HG02623 (cell line): Measurements from ENCODE around the gene OBSL1.

Source experiments
- ATAC-seq: cut with Tn5 transposase; IDR thresholded peaks from one replicate; pipeline ENCODE4 v1.9.1; 2021; ENCODE audit warnings: moderate library complexity; ENCODE audit not compliant: unreplicated experiment

The OBSL1 gene

DNA sequence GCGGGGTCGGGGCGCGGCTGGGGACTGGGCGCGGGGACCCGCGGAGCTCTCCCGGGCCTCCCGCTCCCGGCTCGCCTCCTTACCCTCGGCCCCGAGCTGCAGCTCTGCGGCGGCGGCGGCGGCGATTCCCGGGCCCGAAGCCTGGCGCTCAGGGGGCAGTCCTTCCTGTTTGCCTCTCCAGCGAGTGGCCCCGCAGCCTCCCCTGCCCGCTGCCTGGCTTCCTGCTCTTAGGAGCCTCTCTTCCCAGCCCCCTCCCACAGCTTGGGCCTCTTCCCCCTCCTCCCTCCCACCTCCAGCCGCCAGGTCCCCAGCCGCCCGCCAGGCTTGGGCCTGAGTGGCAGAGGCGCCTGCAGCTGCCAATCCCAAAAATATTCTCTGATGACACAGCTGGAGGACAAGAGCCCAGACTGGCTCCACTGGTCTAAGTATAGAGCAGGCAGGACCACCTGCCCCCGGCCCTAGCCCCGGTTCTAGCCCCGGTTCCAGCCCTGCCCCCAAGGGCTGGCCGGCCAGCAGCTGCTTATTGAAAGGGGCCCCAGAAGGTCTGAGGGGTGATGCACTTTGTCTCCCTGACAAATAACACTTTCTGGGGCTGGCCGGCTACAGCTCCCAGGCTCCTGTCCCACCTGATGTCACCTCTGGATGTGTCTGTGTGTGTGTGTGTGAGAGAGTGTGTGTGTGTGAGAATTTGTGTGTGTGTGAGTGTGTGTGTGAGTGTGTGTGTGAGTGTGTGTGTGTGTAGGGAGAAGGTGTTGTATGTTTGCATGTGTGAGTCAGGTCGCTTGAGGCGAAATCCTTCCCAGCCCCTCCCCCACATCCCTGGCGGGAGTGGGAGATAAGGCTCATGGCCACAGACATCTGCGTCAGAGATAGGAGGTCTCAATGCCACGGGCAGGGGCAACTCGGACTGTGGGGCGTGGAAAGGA, at the start of gene OBSL1:
Gene OBSL1 (minus strand): TSS at position 229 of the 926 bp plus-strand sequence. CDS start 307 bp downstream, outside the sequence.
- no peak for ATAC-seq

DNA sequence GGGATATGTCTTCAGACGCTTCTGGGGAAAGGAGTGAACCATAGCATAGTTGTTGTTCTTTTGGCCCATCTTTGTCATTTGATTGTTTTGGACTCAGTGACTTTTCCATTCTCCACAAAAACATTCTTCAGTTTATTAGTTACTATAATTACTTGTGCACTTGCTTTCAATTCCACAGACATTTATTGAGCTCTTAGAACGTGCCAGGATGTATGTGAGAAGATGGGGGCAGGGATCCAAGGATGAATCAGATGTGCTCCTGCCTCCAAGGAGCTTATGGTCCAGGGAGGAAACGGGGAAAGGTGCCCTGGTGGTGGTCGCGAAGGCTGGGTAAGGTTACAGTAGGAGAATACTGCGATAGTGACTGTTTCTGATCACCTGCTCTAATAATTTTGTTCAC, 49.2 kb upstream of the OBSL1 start:
- ATAC-seq = no peak

DNA sequence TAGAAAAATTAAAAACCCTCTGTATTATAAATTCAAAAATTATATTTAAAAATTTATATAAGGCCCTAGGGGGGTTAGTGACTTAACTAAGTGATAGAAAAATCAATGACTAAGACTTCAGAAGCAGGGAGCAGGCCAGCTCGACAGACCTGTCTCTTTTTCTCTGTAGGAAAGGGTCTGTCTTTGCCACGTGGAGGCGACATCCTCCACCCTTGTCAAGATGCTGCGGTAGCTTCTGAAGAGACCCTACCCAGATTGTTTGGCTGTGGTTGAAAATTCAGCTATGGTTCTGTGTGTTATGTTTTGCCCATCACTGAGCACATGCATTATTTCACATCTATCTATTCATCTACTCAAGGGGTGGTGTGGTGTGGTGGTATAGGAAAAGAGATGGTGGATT, 47.9 kb upstream of the OBSL1 start:
- ATAC-seq = no peak

DNA sequence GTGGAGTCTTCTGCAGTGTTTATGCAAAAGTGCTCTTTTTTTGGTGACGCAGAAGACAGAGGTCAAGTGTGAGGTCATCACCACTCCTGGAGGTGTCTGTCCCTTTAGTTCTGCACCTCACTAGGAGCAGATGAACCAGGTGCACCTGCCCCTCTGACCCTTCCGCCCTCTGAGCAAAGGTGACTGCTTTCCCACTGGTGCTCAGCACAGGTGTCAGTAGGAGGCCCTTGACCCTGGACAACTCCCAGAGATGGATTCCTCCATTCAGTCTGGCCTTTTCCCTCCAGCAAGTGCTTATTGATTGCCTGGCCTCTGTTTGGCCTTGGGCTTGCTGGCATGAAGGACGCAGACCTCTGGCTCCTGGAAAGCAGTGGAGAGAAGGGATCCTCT, 47.4 kb upstream of the OBSL1 start:
- ATAC-seq = no peak

DNA sequence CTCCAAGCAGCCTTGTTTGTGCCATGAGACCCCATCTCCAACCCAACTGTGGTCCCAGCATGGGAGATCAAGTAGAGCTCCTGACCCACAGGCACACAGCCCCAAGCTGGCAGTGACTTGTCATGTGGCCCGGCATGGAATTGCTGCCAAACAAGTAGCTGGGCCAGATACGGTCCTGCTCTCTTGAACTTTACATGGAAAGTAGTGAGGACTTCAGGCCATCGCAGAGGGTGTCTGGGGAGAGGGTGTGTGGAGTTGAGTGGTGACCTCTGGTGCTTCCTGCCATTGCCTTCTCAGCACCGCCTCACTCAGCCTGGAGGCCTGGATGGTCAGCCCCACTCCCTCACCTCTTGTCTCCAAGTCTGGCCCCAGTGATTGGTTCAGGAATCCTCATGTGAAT, 45.2 kb upstream of the OBSL1 start:
- no peak for ATAC-seq

DNA sequence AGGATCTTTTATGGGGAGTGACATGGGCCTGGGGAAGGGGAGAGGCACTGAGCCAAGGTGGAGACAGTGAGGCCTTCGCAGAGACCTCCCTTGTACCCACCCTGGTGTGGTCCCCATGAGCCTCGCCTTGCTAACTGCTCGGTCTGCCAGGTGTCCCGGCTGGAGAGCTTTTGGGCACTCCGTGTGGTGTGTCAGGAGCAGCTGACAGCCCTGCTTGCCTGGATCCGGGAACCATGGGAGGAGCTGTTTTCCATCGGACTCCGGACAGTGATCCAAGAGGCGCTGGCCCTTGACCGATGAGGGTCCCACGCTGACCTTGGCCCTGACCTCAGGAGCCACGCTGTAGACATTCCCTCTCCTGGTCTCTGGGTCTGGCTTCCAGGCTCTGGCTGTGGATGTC, 44.6 kb upstream of the OBSL1 start:
- no peak for ATAC-seq

DNA sequence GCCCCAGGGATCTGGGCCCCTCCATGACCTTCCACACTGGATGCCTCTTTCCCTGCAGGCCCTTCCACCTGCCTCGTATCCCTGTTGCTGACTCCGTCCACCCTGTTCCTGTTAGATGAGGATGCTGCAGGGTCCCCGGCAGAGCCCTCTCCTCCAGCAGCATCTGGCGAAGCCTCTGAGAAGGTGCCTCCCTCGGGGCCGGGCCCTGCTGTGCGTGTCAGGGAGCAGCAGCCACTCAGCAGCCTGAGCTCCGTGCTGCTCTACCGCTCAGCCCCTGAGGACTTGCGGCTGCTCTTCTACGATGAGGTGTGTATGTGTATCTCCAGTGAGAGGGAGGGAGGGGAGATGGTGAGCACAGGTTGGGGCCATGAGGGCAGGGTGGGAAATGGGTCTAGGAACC, 43.7 kb upstream of the OBSL1 start:
- no peak for ATAC-seq

DNA sequence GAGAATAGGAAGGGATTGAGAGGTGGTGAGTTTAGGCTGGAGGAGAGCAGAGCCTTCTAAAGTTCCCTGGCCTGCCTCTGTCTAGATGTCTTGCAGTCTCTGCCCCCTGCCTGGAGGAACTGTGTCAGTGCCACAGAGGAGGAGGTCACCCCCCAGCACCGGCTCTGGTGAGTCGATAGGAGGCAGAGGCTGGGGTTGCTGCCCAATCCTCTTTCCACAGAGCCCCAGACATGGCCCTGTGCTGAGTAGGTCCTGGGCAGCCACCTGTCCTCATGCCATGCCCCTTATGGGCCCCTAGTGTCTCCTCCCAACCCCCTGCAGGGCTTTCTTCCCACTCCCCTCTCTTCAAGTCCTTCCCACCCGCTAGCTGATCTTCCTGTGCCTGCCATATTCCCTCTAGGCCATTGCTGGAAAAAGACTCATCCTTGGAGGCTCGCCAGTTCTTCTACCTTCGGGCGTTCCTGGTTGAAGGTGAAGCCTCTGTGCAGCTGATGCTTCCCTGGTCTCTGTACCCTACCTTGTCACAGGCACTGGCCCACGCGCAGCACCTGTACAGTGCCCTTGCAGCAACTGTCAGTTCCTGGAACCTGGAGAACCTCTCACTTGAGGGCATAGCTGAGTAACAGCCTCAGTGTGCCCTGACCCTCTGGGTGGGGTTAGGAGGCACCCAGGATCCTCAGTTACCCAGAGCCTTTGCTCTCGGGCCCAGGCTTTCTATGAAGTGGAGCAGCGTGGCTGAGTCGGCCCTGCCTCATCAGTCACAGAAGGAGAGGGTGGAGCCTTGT, 42.9 kb upstream of the OBSL1 start:
- ATAC-seq = no peak

DNA sequence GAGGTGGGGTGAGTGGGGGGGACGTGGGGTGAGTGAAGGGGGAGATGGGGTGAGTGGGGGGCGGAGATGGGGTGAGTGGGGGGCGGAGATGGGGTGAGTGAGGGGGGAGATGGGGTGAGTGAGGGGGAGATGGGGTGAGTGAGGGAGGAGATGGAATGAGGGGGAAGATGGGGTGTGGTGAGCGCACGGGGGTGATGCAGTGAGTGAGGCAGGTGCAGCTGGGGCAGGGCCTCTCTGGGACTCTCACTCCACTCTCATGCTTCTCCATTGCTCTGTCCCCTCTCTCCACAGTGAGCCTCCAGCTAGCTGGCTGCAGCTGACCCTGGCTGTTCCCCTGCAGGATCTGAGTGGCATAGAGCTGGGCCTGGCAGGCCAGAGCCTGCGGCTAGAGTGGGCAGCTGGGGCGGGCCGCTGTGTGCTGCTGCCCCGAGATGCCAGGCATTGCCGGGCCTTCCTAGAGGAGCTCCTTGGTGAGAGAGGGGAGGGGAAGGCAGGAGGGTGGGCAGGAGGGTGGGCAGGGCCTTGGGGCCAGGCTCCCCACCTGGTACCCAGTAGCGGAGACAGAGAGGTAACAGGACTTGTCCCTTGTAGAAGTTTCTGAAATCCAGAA, 42.2 kb upstream of the OBSL1 start:
- ATAC-seq = no peak

DNA sequence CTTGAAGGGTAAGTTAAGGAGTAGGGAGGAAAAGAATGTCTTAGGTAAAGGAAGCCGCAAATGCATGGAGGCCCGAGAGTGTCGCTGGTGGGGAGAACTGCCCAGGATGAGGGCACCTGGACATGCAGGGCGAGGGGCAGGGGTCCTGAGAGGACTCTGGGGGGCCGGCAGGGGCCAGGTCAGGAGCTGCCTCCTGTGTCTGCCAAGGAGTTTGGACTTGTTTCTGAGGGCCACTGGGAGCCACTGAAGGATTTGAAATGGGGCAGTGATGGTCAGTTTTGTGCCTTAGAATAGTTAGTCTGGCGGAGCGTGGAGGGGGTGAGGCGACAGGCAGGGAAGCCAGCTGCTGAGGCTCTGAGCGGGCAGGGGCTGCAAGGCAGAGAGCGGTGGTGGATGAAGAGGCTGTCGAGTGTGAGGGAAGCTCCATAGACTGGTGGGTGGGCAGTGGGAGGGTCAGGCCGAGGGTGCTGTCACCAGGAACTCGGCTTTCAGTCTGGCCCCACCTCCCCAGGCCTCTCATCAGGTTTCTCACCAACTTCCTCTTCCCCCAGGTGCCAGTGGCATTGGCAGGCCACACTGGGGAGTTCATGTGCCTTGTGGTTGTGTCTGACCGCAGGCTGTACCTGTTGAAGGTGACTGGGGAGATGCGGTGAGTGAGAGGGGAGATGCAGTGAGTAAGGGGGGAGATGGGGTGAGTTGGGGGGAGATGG, 41.4 kb upstream of the OBSL1 start:
- no peak for ATAC-seq

DNA sequence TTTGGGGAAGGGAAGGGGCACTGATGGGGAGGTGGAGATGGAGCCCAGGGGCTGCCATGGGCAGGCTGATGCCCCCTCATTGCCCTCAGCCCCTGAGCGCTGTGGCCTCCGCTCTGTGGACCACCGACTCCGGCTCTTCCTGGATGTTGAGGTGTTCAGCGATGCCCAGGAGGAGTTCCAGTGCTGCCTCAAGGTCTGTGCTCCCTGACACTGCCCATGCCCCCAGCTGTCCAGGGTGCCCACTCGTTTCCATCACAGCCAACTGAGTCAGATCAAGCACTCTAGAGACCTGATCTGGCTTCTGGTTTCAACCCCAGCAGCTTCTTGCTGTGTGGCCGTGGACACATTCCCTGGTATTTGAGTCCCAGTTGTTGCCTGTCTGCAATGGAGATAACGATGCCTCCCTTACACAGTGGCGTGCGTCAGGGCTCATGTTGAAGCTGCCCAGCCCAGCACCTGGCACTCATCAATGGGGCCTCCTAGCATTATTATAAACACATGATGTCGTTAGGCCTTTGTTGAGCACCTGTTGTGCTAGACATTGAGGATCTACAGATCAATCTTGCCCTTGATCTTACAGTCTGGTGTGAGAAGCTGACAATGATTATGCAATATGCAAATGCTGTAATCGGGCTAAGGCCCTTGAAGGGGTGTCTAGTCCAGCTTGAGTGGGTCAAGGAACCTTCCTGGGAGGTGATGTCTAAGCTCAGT, 40.7 kb upstream of the OBSL1 start:
- no peak for ATAC-seq

DNA sequence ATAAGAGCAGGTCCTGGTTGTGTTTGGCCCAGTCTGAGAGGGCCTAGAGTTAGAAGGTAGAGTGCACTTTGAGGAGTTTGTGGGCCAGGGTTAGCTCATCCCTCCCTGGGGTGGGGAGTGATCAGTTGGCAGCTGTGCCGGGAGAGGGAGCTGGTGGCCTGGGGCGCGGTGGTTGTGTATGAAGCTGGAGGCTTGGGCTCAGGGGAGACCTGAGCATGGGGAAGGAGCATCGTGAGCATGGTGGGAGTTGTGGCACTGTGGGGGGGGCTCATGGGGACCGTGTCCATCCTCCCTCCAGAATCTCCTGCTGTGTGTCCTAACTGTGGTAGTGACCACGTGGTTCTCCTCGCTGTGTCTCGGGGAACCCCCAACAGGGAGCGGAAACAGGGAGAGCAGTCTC, 40.0 kb upstream of the OBSL1 start:
- no peak for ATAC-seq

DNA sequence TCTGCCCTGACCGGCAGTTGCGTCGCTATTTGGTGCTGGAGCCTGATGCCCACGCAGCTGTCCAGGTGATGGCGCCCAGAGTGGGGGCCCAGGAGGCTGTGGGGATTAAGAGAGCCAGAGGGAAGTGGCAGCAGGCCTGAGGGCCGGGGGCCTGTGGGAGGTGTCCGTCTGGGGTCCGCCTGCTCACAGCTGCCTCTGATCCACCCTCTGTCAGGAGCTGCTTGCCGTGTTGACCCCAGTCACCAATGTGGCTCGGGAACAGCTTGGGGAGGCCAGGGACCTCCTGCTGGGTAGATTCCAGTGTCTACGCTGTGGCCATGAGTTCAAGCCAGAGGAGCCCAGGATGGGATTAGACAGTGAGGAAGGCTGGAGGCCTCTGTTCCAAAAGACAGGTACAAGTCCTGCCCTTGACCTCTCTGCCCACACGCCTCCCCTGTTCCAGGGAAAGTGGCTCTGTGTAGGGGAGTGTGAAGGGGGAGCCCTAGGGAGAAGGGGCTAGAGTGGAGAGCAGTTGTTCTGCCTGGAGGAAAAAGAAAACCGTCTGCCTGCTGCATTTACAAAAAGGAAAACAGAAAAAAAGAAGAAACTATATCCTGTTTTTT, 37.9 kb upstream of the OBSL1 start:
- ATAC-seq = no peak

DNA sequence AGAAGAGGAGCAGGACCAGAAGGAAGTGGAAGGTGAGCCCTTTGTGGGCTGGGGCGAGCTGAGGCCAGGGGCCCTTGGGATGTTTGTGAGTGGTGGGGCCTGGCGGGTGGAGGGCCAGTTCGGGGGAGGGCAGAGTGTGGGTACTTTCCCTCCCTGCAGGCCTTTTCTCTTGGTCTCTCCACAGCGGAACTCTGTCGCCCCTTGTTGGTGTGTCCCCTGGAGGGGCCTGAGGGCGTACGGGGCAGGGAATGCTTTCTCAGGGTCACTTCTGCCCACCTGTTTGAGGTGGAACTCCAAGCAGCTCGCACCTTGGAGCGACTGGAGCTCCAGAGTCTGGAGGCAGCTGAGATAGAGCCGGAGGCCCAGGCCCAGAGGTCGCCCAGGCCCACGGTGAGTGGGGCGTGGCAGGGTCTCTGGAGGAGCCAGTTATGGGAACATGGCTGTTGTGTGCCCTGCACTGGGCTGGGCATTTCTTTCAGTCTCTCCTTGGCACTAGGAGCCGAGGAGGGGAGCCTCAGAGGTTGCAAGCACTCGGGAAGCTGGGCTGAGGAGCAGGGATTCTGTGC, 37.1 kb upstream of the OBSL1 start:
- ATAC-seq = no peak

DNA sequence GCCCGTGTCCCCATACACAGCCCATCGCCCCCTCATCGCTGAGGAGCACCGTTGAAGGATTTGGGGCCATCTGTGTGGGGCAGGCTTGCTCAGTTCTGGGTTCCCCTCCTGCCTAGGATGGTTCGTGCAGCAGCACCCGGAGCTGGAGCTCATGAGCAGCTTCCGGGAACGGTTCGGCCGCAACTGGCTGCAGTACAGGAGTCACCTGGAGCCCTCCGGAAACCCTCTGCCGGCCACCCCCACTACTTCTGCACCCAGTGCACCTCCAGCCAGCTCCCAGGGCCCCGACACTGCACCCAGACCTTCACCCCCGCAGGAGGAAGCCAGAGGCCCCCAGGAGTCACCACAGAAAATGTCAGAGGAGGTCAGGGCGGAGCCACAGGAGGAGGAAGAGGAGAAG, 36.6 kb upstream of the OBSL1 start:
- no peak for ATAC-seq

DNA sequence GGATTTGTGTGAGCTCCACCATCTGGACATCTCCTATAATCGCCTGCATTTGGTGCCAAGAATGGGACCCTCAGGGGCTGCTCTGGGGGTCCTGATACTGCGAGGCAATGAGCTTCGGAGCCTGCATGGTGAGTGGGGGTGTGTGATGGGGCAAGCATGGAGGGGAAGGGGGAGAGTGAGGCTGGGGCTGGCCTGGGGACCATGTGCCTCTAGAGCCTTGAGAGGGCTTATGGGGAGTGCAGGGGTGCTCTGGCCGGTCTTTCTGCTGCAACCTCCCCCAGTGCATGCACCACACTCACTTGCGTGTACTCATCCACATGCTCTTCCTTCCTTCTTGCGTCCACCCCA, 34.2 kb upstream of the OBSL1 start:
- no peak for ATAC-seq

DNA sequence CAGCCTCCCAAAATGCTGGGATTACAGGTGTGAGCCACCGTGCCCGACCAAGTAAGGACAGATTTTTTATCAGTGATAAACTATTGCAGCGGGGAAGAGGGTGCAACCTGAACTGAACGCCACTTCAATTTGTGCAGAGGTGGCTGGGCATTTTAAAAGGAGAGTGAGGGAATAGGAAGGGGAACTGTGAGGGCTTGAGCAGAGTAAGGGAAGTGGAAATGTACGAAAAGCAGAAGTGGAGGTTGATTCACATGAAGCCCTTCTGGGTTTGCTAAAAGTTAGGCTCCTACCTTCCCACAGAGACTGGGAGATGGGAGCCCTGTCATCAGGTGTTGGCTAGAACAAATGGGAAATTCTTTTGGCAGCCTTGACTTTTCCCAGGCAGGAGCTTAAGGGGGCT, 32.4 kb upstream of the OBSL1 start:
- ATAC-seq = no peak

DNA sequence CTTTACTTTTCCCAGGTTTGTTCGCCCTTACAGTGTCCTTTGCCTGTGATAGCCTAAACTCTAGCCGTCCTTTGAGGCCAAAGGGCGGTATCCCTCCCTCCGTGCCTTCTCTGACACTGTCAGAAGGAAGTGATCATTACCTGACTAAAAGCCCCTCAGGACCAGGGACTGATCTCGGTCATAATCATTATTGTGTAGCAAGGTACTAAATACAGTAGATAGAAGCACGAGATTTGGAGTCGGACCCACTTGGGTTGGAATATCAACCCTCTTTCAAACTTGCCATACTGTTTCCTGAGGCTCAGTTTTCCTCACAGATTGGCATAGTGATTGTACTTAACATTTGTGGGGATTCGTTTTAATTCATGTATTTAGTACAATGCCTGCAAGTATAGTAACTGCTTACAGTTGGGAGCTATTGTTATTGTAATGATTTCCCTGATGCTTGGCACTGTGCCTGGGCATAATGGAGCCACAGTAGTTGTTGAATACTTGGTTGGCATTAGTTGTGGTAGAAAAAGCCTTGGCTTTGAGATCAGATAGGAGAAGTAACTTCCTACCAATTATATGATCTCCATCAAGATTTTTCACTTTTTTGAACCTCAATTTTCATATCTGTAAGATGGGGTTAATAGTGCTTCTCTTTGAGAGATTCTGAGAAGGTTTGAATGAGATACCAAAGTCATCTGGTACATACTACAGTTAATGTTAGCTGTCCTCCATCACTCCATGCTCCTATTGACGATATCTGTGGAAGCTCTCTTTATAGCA, 27.2 kb upstream of the OBSL1 start:
- ATAC-seq = no peak
